Esophagus muscularis mucosa (tissue), 4 donors: Measurements from ENCODE around the gene WWOX. TPM values are rescaled to one million over a fixed set of nuclear protein-coding genes. Genes with fewer than 3 reads are reported as not detected.

Experiments
- DNase-seq: peaks from one replicate; pipeline ENCODE4 v3.0.0-alpha.2; 2017; ENCODE audit errors: extremely low spot score
- H3K27ac ChIP-seq, 4 donors: fragments of 200-600 bp; sonication (generic); replicated peaks in 1 of 4; 1 replicate in 3 of 4; 2 replicates in 1 of 4; pipeline ENCODE4 v1.5.1; 2016 to 2019; ENCODE audit warnings: mild to moderate bottlenecking in 1 of 4
- H3K27me3 ChIP-seq, 4 donors: fragments of 200-600 bp; sonication (generic); one replicate each; pipeline versions ENCODE4 v1.5.1 to v1.6.0; 2016 to 2019
- H3K36me3 ChIP-seq, 4 donors: fragments of 200-600 bp; sonication (generic); one replicate each; pipeline ENCODE4 v1.5.1; 2016 to 2019
- H3K4me1 ChIP-seq, 4 donors: fragments of 200-600 bp; sonication (generic); one replicate each; pipeline ENCODE4 v1.5.1; 2016 to 2019
- H3K4me3 ChIP-seq, 4 donors: fragments of 200-600 bp; sonication (generic); 1 replicate in 2 of 4; 2 replicates in 2 of 4; pipeline ENCODE4 v1.5.1; 2016 to 2019; ENCODE audit warnings: mild to moderate bottlenecking in 4 of 4, moderate library complexity in 1 of 4
- H3K9me3 ChIP-seq, 4 donors: fragments of 200-600 bp; sonication (generic); 1 replicate in 3 of 4; 2 replicates in 1 of 4; pipeline ENCODE4 v1.5.1; 2016 to 2019
- CTCF ChIP-seq, 3 experiments: fragments of 200-600 bp in 2 of 3; fragments of 450-650 bp in 1 of 3; sonication (generic) in 2 of 3; IDR thresholded peaks; one replicate each; pipeline ENCODE4 v1.5.1; 2017 to 2019; ENCODE audit warnings: antibody characterized with exemption in 3 of 3, mild to moderate bottlenecking in 2 of 3, moderate library complexity in 1 of 3
- EP300 ChIP-seq: sonication (generic); formaldehyde crosslinking; IDR thresholded peaks from one replicate; pipeline ENCODE4 v1.6.1; 2017; ENCODE audit warnings: antibody characterized with exemption
- POLR2A ChIP-seq: fragments of 450-650 bp; IDR thresholded peaks from one replicate; pipeline ENCODE4 v1.6.1; 2017; ENCODE audit warnings: antibody characterized with exemption, moderate library complexity, mild to moderate bottlenecking, low read depth
- POLR2AphosphoS5 ChIP-seq, 2 donors: sonication (generic); formaldehyde crosslinking; IDR thresholded peaks; one replicate each; pipeline ENCODE4 v1.6.1; 2017; ENCODE audit warnings: antibody characterized with exemption in 2 of 2
- WGBS: methylation state at CpG from one replicate; pipeline ENCODE4 v1.1.5; 2018; 5-methylcytosine and 5-hydroxymethylcytosine counted together
- intact Hi-C: fragments of 100-400 bp; cut with DNase I; formaldehyde crosslinking; loops from one replicate; pipeline ENCODE4 v1.15.1; 2023
- total RNA-seq, 4 donors: library from RNA; depleted of rRNA; stranded (reverse); fragments of >200 nt; gene quantifications; one replicate each; pipeline versions ENCODE4 v1.1.0 to v1.2.1, GENCODE V29; 2016

The WWOX gene
- total RNA-seq, 4 donors from 2014 or later: 14.4 to 27.8 (median 15.4) TPM

DNA sequence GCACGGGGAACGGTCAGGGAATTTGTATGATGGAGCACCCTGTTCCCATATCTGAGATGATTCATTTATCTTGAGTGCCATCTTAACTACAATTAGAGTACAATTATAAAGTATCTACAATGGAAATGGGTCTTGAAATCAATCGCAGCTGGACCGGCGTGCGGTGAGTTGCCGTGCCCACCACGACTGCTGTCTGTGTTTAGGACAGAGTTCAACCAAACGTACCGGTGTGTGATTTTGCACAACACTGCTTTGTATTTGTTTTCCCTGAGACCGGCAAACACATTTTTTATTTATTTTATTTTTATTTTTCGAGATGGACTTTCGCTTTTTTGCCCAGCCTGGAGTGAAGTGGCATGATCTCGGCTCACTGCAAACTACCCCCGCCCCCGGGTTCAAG is 457.0 kb downstream of the WWOX start:
- WGBS: 94% methylated on average over 16 of the region's 16 CpGs
- H3K36me3 ChIP-seq: no peaks in the 10 kb centered on the region
- H3K9me3 ChIP-seq: no peaks in the 10 kb centered on the region
- no peaks in the 10 kb centered on the region for H3K4me1 ChIP-seq
- intact Hi-C loops: no loop called here
- no peaks in the 10 kb centered on the region for H3K27me3 ChIP-seq
- TF ChIP-seq CTCF (IDR thresholded peaks at IDR 0.05): no peak
- H3K4me3 ChIP-seq: no peak overlapping the region
- no peak for DNase-seq
- H3K27ac ChIP-seq: no peak overlapping the region

DNA sequence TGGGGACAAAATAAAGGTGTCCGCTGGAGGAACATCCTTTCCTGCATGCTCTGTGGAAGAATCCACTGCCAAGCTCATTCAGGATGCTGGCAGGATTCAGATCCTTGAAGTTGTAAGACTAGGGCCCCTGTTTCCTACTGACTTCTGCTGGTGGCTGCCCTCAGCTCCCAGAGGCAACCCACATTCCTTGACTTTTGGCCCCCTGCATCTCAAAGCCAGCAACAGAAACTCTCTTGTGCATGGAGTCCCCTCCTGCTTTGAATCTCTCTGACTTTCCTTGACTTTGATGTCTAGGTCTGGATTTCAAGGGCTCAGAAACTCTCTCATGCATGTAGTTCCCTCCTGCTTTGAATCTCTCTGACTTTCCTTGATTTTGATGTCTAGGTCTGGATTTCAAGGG is 461.5 kb downstream of the WWOX start:
- no peaks in the 10 kb centered on the region for H3K9me3 ChIP-seq
- DNase-seq: no peak
- no peaks in the 10 kb centered on the region for H3K27me3 ChIP-seq
- H3K4me1 ChIP-seq: no peaks in the 10 kb centered on the region
- no peak overlapping the region for H3K27ac ChIP-seq
- TF ChIP-seq EP300 (no peak), POLR2AphosphoS5 (IDR thresholded peaks at IDR 0.05) (no peak), POLR2A (no peak), CTCF (IDR thresholded peaks at IDR 0.05) (no peak)
- H3K4me3 ChIP-seq: no peak overlapping the region
- intact Hi-C loops: no loop called here
- H3K36me3 ChIP-seq: no peaks in the 10 kb centered on the region
- 93% methylated on average over 1 of the region's 1 CpG for whole genome bisulfite sequencing

DNA sequence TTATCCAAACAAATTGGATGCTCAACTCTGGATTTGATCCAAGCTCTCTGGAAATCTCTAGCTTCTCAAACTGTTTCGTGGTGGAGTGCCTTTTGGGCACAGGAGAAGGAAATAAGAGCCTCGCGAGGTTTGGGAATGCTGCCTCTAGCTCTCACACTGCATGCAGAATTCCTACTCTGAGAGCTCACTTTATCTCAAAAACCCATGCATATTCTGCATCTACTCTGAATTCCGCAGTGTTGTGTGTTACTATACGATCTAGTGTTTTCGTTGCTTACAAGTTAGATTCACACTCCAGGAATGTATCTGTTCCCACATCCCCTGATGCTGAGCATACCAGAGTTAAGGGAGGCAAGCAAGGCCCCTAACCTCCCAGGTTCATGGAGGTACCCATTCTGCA is 462.7 kb downstream of the WWOX start:
- Histone ChIP-seq H3K27me3 (no peaks in the 10 kb centered on the region), H3K36me3 (no peaks in the 10 kb centered on the region), H3K9me3 (no peaks in the 10 kb centered on the region), H3K4me1 (no peaks in the 10 kb centered on the region), H3K27ac (no peak overlapping the region), H3K4me3 (no peak overlapping the region)
- DNase-seq: no peak
- TF ChIP-seq POLR2AphosphoS5 (IDR thresholded peaks at IDR 0.05) (no peak), POLR2A (no peak), CTCF (IDR thresholded peaks at IDR 0.05) (no peak), EP300 (no peak)
- WGBS: 88% methylated on average over 6 of the region's 6 CpGs
- intact Hi-C loops: no loop called here

DNA sequence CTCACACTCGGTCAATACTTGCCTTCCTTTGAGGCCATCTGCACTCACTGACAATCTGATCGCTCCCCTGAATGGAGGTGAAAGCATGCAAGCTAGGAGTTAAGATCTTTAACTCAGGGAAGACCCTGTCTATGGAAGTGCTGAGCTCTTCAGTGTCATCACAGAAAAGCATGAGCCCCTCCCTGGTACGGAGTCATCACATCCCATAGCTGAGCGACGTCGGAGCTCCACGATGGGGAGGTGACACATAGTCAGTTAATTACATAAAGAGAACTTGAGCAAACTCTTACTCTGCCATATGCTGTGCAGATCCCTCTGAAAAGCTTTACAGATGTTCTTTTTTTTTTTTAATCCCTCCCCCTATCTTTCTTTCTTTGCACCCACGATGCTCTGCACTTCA is 463.2 kb downstream of the WWOX start:
- WGBS: 83% methylated on average over 8 of the region's 8 CpGs
- H3K36me3 ChIP-seq: no peaks in the 10 kb centered on the region
- no peaks in the 10 kb centered on the region for H3K9me3 ChIP-seq
- H3K4me1 ChIP-seq: no peaks in the 10 kb centered on the region
- H3K4me3 ChIP-seq: no peak overlapping the region
- TF ChIP-seq POLR2AphosphoS5 (IDR thresholded peaks at IDR 0.05): no peak
- intact Hi-C loops: no loop called here
- no peak for DNase-seq
- no peaks in the 10 kb centered on the region for H3K27me3 ChIP-seq
- no peak overlapping the region for H3K27ac ChIP-seq

GRCh38 chr16:78563905-78564304 is 464.5 kb downstream of the WWOX start:
- H3K4me3 ChIP-seq: no peak overlapping the region
- no peaks in the 10 kb centered on the region for H3K27me3 ChIP-seq
- intact Hi-C loops: no loop called here
- TF ChIP-seq CTCF (IDR thresholded peaks at IDR 0.05) (no peak), POLR2A (no peak), EP300 (no peak), POLR2AphosphoS5 (IDR thresholded peaks at IDR 0.05) (no peak)
- no peaks in the 10 kb centered on the region for H3K9me3 ChIP-seq
- no peaks in the 10 kb centered on the region for H3K36me3 ChIP-seq
- no peaks in the 10 kb centered on the region for H3K4me1 ChIP-seq
- no peak for DNase-seq
- no peak overlapping the region for H3K27ac ChIP-seq
- WGBS: 84% methylated on average over 7 of the region's 7 CpGs
